GM23338 (cell line): Measurements from ENCODE around the gene NIM1K. TPM values are rescaled to one million over a fixed set of nuclear protein-coding genes. Genes with fewer than 3 reads are reported as not detected.

Experiments used
- ATAC-seq: fragments of 200-7000 bp; cut with Tn5 transposase; 3 replicates; pipeline ENCODE4 v1.9.1; 2020
- DNase-seq: peaks from one replicate; pipeline ENCODE4 v3.0.0-alpha.2; 2015; ENCODE audit warnings: low spot score
- H2AFZ ChIP-seq: fragments of 200-600 bp; sonication (generic); 2 replicates; pipeline ENCODE4 v1.8.0; 2016; ENCODE audit warnings: antibody characterized with exemption, mild to moderate bottlenecking, moderate library complexity
- H3F3A ChIP-seq: fragments of 200-600 bp; sonication (generic); replicated peaks from 2 replicates; pipeline ENCODE4 v1.8.0; 2017; ENCODE audit warnings: antibody characterized with exemption, mixed run types, low read depth
- H3K27ac ChIP-seq: fragments of 200-600 bp; sonication (generic); 2 replicates; pipeline ENCODE4 v1.6.1; 2016; ENCODE audit warnings: low read depth
- H3K27me3 ChIP-seq: fragments of 200-600 bp; sonication (generic); 2 replicates; pipeline ENCODE4 v1.8.0; 2016; ENCODE audit warnings: mild to moderate bottlenecking, mixed run types, moderate library complexity; ENCODE audit not compliant: insufficient read depth
- H3K36me3 ChIP-seq: fragments of 200-600 bp; sonication (generic); 2 replicates; pipeline ENCODE4 v1.8.0; 2016; ENCODE audit warnings: mild to moderate bottlenecking; ENCODE audit not compliant: insufficient read depth
- H3K4me1 ChIP-seq: fragments of 200-600 bp; sonication (generic); 2 replicates; pipeline ENCODE4 v1.8.0; 2016; ENCODE audit warnings: mild to moderate bottlenecking, moderate library complexity; ENCODE audit not compliant: insufficient read depth
- H3K4me2 ChIP-seq: fragments of 200-600 bp; sonication (generic); 2 replicates; pipeline ENCODE4 v1.7.1; 2017; ENCODE audit warnings: mixed run types
- H3K4me3 ChIP-seq: fragments of 200-600 bp; sonication (generic); 2 replicates; pipeline ENCODE4 v1.6.1; 2016; ENCODE audit warnings: mixed run types
- H3K79me2 ChIP-seq: fragments of 200-600 bp; sonication (generic); replicated peaks from 2 replicates; pipeline ENCODE4 v1.8.0; 2017; ENCODE audit warnings: mild to moderate bottlenecking; ENCODE audit not compliant: insufficient read depth
- H3K9me2 ChIP-seq: fragments of 200-600 bp; sonication (generic); 2 replicates; pipeline ENCODE4 v1.8.0; 2017; ENCODE audit not compliant: insufficient read depth
- H4K20me1 ChIP-seq: fragments of 200-600 bp; sonication (generic); replicated peaks from 2 replicates; pipeline ENCODE4 v1.8.0; 2017; ENCODE audit warnings: mild to moderate bottlenecking; ENCODE audit not compliant: insufficient read depth
- H3K27ac Mint-ChIP-seq: 2 replicates; pipeline ENCODE4 v1.8.0; 2020; ENCODE audit warnings: inconsistent platforms, mild to moderate bottlenecking, moderate library complexity, mixed read lengths
- H3K27me3 Mint-ChIP-seq: 3 replicates; pipeline ENCODE4 v1.8.0; 2022; ENCODE audit warnings: low read depth, mild to moderate bottlenecking, moderate library complexity, mixed read lengths, inconsistent platforms; ENCODE audit not compliant: insufficient read depth, poor library complexity
- H3K36me3 Mint-ChIP-seq: 3 replicates; pipeline ENCODE4 v1.8.0; 2021; ENCODE audit warnings: low read depth, mild to moderate bottlenecking, inconsistent platforms, moderate library complexity, mixed read lengths
- H3K4me1 Mint-ChIP-seq: 3 replicates; pipeline ENCODE4 v1.8.0; 2020; ENCODE audit warnings: mild to moderate bottlenecking, inconsistent platforms, mixed read lengths
- H3K4me3 Mint-ChIP-seq: 3 replicates; pipeline ENCODE4 v1.8.0; 2021; ENCODE audit warnings: moderate library complexity, mild to moderate bottlenecking, inconsistent platforms, mixed read lengths
- H3K9me3 Mint-ChIP-seq: 3 replicates; pipeline ENCODE4 v1.8.0; 2020; ENCODE audit warnings: moderate library complexity, mild to moderate bottlenecking, inconsistent platforms, mixed read lengths
- CREB1 ChIP-seq: fragments of 250-450 bp; sonication (Bioruptor Pico); IDR thresholded peaks from 2 replicates; pipeline ENCODE4 v1.5.0; 2020; ENCODE audit warnings: low read depth, mild to moderate bottlenecking, moderate library complexity
- CTCF ChIP-seq, 2 experiments: fragments of 200-600 bp in 1 of 2; sonication (generic) in 1 of 2; conservative IDR thresholded peaks; 2 replicates each; pipeline versions ENCODE4 v1.5.1 to v1.6.1; 2016 to 2017; ENCODE audit warnings: antibody characterized with exemption in 2 of 2, low read depth in 2 of 2, mild to moderate bottlenecking in 2 of 2, moderate library complexity in 1 of 2
- ETS1 ChIP-seq: IDR thresholded peaks from 2 replicates; pipeline ENCODE4 v1.6.1; 2016; ENCODE audit warnings: antibody characterized with exemption
- EZH2 ChIP-seq: fragments of 200-600 bp; sonication (generic); IDR thresholded peaks from one replicate; pipeline ENCODE4 v1.8.0; 2017; ENCODE audit warnings: antibody characterized with exemption, mild to moderate bottlenecking, low read depth; ENCODE audit not compliant: unreplicated experiment
- EZH2phosphoT487 ChIP-seq: fragments of 200-600 bp; sonication (generic); IDR thresholded peaks from one replicate; pipeline ENCODE4 v1.8.1; 2018; ENCODE audit warnings: antibody characterized with exemption; ENCODE audit not compliant: unreplicated experiment
- JUNB ChIP-seq: IDR thresholded peaks from one replicate; pipeline ENCODE4 v1.6.1; 2016; ENCODE audit warnings: antibody characterized with exemption; ENCODE audit not compliant: unreplicated experiment
- NANOG ChIP-seq: IDR thresholded peaks from 2 replicates; pipeline ENCODE4 v1.6.1; 2016; ENCODE audit warnings: antibody characterized with exemption, borderline replicate concordance
- POLR2AphosphoS5 ChIP-seq: IDR thresholded peaks from 2 replicates; pipeline ENCODE4 v1.6.1; 2016; ENCODE audit warnings: antibody characterized with exemption, low read depth
- STAT1 ChIP-seq: IDR thresholded peaks from one replicate; pipeline ENCODE4 v1.6.1; 2016; ENCODE audit warnings: antibody characterized with exemption; ENCODE audit not compliant: unreplicated experiment
- ZNF331 ChIP-seq: fragments of 250-450 bp; sonication (Bioruptor Pico); IDR thresholded peaks from 2 replicates; pipeline ENCODE4 v1.5.0; 2020; ENCODE audit warnings: low read depth, mild to moderate bottlenecking, moderate library complexity
- ZNF462 ChIP-seq: fragments of 250-450 bp; sonication (Bioruptor Pico); IDR thresholded peaks from 2 replicates; pipeline ENCODE4 v1.5.0; 2020; ENCODE audit warnings: mild to moderate bottlenecking, moderate library complexity
- polyA plus RNA-seq: library from polyadenylated mRNA; unstranded; fragments of >200 nt; fragmentation: Nextera tagmentation; extraction: Ambion mirVana; gene quantifications from 2 replicates; pipeline ENCODE4 v1.2.1, GENCODE V29; 2016
- total RNA-seq: library from RNA; depleted of rRNA; stranded (reverse); fragments of >200 nt; shearing (Covaris generic); gene quantifications from 2 replicates; pipeline ENCODE4 v1.2.3, GENCODE V29; 2014

The NIM1K gene
- total and polyA plus RNA-seq, 2 experiments from 2014 or later = not detected

GRCh38 chr5:43155394-43156096 lies 36.5 kb upstream of the NIM1K start:
- no peak overlapping the region for H2AFZ ChIP-seq
- peaks cover 29% of the 10 kb centered on the region for H3K36me3 Mint-ChIP-seq
- H3K4me3 ChIP-seq = no peak overlapping the region
- H3K27ac ChIP-seq = no peak overlapping the region
- H3K36me3 ChIP-seq = 0 out of 2 replicates have a peak, but pooled peaks cover 4% of the 10 kb centered on the region
- H3K4me1 Mint-ChIP-seq = peaks cover 22% of the 10 kb centered on the region
- H3K4me1 ChIP-seq = peaks cover 16% of the 10 kb centered on the region
- no peaks in the 10 kb centered on the region for H3F3A ChIP-seq
- no peaks in the 10 kb centered on the region for H3K27me3 Mint-ChIP-seq
- no peaks in the 10 kb centered on the region for H3K9me3 Mint-ChIP-seq
- H3K4me2 ChIP-seq = no peak overlapping the region
- TF ChIP-seq JUNB (no peak), CTCF (conservative IDR thresholded peaks at IDR 0.05; ENCODE audit: low read depth in 2 of 2) (peak; percentile 3 to 22; a peak in 1 of 4 replicates)
- no peaks in the 10 kb centered on the region for H3K9me2 ChIP-seq
- ATAC-seq (peak; percentile 92), DNase-seq (peak; percentile 67)
- H3K4me3 Mint-ChIP-seq = no peak overlapping the region
- H3K27ac Mint-ChIP-seq = no peak overlapping the region
- no peaks in the 10 kb centered on the region for H3K27me3 ChIP-seq
- H3K79me2 ChIP-seq = peaks cover 39% of the 10 kb centered on the region
- H4K20me1 ChIP-seq = peaks cover 27% of the 10 kb centered on the region

GRCh38 chr5:43156388-43156787 lies 35.6 kb upstream of the NIM1K start:
- Histone ChIP-seq H3K4me2 (peak overlapping the region; percentile 48), H3F3A (no peaks in the 10 kb centered on the region), H3K4me1 (peaks cover 16% of the 10 kb centered on the region), H4K20me1 (peaks cover 27% of the 10 kb centered on the region), H3K36me3 (peaks cover 9% of the 10 kb centered on the region; the same call in 1 of the 2 replicates), H3K27me3 (no peaks in the 10 kb centered on the region), H3K4me3 (no peak overlapping the region), H3K27ac (no peak overlapping the region), H3K9me2 (no peaks in the 10 kb centered on the region), H2AFZ (no peak overlapping the region), H3K79me2 (peaks cover 34% of the 10 kb centered on the region; the same call in 1 of the 2 replicates)
- no peak overlapping the region for H3K4me3 Mint-ChIP-seq
- H3K27me3 Mint-ChIP-seq = no peaks in the 10 kb centered on the region
- H3K4me1 Mint-ChIP-seq = peaks cover 22% of the 10 kb centered on the region
- H3K9me3 Mint-ChIP-seq = no peaks in the 10 kb centered on the region
- H3K27ac Mint-ChIP-seq = no peak overlapping the region
- H3K36me3 Mint-ChIP-seq = peaks cover 36% of the 10 kb centered on the region
- DNase-seq (no peak), ATAC-seq (no peak)
- TF ChIP-seq ETS1 (no peak), STAT1 (no peak), EZH2phosphoT487 (no peak), NANOG (no peak), JUNB (no peak), EZH2 (no peak), CREB1 (CRISPR knock-in tag) (no peak), ZNF331 (CRISPR knock-in tag) (no peak), ZNF462 (no peak), POLR2AphosphoS5 (no peak)
